H1 (cell line): ENCODE results near the gene LCAT. TPM values are rescaled to one million over a fixed set of nuclear protein-coding genes. Genes with fewer than 3 reads are reported as not detected.

Source experiments
- BACH1 ChIP-seq: IDR thresholded peaks from 2 replicates; pipeline ENCODE4 v1.6.1; 2012; ENCODE audit warnings: low read length, improper control_type of control experiment
- GTF2F1 ChIP-seq: IDR thresholded peaks from 2 replicates; pipeline ENCODE4 v1.6.1; 2012; ENCODE audit warnings: low read depth, low read length, improper control_type of control experiment, borderline replicate concordance
- HDAC2 ChIP-seq, 2 experiments: fragments of 300-600 bp in 1 of 2; sonication (generic) in 1 of 2; IDR thresholded peaks; 2 replicates each; pipeline ENCODE4 v1.6.1; 2011 to 2012; ENCODE audit warnings: low read depth in 2 of 2, low read length in 2 of 2, mild to moderate bottlenecking in 2 of 2, moderate library complexity in 2 of 2, borderline replicate concordance in 1 of 2, inconsistent platforms in 1 of 2
- SAP30 ChIP-seq: fragments of 300-600 bp; sonication (generic); IDR thresholded peaks from 2 replicates; pipeline ENCODE4 v1.7.1; 2012; ENCODE audit warnings: low read length, moderate library complexity, mild to moderate bottlenecking, inconsistent platforms; ENCODE audit not compliant: insufficient read depth, insufficient replicate concordance
- SP1 ChIP-seq: IDR thresholded peaks from 2 replicates; pipeline ENCODE4 v1.6.1; 2011; ENCODE audit warnings: low read depth, low read length
- polyA plus RNA-seq, 7 experiments: library from polyadenylated mRNA; depleted of rRNA in 3 of 7; stranded (reverse) in 5 of 7; unstranded in 2 of 7; fragments of >200 nt in 5 of 7; fragments of 200-250 nt in 2 of 7; gene quantifications; 1 replicate in 5 of 7; 2 replicates in 1 of 7; 4 replicates in 1 of 7; pipeline versions ENCODE4 v1.2.1 to v1.2.3, GENCODE V29; 2011 to 2013; ENCODE audit warnings: missing spikeins in 2 of 7, mixed read lengths in 2 of 7
- total RNA-seq: library from RNA; stranded (reverse); fragmentation: NEBNext Ultra II Directional; extraction: Animal tissue kit (Norgen Biotek cat#: 25700); gene quantifications from 2 replicates; pipeline ENCODE4 v1.2.1, GENCODE V29; 2021
- TF ChIP-seq, protein P1 (sequence below): IDR thresholded peaks from 2 replicates; pipeline ENCODE4 v1.6.1; 2011; ENCODE audit warnings: low read depth, mild to moderate bottlenecking, low read length; ENCODE audit not compliant: insufficient read depth

The LCAT gene
- total and polyA plus RNA-seq, 2 of the 8 experiments (the other 6 are each of a cell fraction or from before 2014, with no cell fraction given): 9.4 to 19.6 TPM

DNA sequence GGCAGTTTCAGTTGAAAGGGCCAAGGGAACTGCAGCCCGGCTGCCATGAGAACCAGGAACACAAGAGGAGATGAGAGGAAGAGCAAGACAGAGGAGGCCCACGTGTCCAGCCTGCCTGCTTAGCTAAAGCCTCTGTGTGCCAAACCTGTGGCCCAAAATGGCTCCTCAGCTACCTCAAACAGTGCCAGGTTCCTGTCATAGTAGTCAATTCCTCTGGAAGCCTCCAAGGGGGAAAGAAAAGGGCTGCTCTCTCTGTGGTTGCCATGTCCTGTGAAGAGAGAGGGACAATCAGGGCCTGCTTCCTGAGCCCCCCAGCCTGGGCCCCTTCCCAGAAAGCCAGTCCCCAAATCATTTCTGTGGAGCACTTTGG lies 19.4 kb upstream of the LCAT start (continued):
- TF ChIP-seq, protein P1, sequence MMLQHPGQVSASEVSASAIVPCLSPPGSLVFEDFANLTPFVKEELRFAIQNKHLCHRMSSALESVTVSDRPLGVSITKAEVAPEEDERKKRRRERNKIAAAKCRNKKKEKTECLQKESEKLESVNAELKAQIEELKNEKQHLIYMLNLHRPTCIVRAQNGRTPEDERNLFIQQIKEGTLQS: no peak
- TF ChIP-seq SP1 (no peak), HDAC2 (IDR thresholded peaks at IDR 0.05; ENCODE audit: borderline replicate concordance in 1 of 2, low read depth in 2 of 2, low read length in 2 of 2) (no peak), BACH1 (no peak), GTF2F1 (no peak), SAP30 (no peak)
